ENCODE measurements around the gene ARF3.

The ARF3 gene

DNA sequence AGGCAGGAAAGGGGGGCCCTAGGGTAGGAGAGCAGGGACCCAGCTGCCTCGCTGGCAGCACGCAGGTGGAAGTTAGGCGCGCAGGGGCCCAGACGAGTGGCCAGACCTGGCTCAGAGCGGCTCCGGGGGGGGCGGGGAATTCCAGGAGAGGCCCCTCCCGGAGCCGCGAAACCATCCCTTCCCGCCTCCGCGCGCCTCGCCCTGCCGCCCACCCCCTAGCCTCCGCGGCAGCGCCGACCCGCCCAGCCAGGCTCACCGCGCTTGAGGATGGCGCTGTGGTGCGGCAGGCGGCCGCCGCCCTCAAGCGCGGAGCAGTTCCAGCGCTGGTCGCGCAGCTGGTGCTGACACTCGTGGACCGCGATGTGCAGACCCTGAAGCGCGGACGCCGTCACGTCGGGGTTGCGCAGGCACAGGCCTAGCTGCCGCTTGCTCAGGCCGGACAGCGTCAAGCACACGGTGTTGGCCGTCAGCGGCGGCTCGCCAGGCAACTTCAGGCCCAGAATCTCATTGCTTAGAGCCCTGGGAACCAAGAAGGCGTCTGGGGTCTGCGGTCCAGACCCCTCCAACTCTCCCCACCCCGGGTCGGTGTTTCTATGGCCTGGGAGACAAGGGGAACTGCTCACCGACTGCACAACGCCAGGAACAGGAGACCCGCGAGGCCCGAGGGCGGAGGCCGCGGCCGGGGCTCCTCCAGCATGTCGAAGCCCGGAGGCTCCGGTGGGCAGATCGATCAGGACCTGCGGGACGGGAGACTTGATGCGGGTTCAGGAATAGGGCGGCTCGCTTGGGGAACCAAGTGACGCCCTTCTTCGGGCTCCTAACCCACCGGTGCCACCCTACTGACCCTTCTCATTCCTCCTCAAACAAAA, 12.8 kb upstream of the ARF3 start:
- in situ Hi-C loops (cut with HindIII; ENCODE audit: low pct_ligation_motif_present, low pct_unique_long_range_greater_than_20kb, low sequenced_read_pairs) = no loop called here
- no peak for DNase-seq

DNA sequence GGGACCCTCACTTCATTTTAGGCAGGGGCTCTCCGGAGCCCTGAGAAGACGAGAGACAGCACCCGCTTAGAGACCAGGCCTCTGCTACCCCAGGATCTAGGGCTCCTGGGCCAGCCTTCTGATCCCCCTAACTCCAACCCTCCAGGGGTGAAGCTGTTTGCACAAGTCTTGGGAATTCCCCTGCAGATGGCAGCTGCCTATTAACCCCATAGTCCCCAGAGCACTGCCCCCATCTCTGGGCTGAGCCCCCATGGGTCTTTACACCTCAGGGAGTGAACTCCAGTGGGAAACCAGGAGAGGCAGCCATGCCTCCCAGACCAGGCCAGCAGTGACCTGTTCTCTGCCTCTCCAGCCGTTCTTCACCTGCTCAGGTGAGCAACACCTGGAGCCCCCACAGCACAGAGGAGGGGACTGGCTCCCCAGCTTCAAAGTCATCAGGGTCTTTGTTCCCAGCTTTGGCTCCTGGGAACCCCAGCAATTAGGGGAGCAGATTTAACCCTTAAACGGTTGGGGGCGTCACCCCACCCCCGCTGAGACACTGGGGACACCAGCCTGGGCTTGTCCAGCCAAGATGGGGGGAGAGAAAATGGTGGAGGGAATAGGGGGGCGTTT, 12.0 kb upstream of the ARF3 start:
- DNase-seq = no peak
- in situ Hi-C loops (cut with HindIII; ENCODE audit: low pct_ligation_motif_present, low pct_unique_long_range_greater_than_20kb, low sequenced_read_pairs) = no loop called here

DNA sequence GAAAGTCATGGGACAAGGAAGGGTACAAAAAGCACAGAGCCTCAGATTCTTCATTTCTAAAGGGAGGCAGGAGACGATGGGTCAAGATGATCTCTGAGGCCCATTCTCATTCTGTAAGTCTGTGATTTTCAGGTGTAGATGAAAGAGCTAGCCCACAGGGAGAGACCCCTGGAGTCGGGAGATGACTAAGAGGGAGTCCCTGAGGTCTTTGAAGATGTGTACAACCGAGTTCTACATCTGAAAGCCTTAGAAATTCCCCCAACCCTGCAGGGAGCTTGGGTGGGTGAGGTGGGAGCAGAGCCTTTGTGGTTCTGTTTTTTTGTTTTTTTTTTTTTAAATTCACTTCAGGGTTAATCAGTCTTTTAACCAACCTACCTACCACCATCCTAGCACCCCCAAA, 11.2 kb upstream of the ARF3 start:
- in situ Hi-C loops (cut with HindIII; ENCODE audit: low pct_ligation_motif_present, low pct_unique_long_range_greater_than_20kb, low sequenced_read_pairs) = no loop called here
- DNase-seq = no peak

DNA sequence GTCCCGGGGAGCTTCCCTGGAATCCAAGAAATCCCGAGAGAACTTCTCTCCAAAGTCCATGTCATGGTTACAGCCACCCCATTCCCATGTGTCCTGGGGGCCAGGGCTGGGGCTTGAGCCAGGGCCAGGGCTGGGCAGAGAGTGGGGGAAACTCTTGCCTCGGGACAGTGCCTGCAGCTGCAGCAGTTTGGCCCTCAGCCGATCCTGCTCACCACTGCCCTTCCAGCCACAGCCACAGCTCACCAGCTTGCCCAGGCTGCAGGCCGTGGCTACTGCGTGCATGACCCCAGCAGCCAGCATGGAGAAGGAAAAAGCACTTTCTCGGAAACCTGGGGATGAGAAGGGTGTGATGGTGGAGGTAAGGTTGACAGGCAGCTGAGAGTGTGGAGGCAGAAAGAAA, 10.7 kb upstream of the ARF3 start:
- in situ Hi-C loops (cut with HindIII; ENCODE audit: low pct_ligation_motif_present, low pct_unique_long_range_greater_than_20kb, low sequenced_read_pairs) = no loop called here
- no peak for DNase-seq

DNA sequence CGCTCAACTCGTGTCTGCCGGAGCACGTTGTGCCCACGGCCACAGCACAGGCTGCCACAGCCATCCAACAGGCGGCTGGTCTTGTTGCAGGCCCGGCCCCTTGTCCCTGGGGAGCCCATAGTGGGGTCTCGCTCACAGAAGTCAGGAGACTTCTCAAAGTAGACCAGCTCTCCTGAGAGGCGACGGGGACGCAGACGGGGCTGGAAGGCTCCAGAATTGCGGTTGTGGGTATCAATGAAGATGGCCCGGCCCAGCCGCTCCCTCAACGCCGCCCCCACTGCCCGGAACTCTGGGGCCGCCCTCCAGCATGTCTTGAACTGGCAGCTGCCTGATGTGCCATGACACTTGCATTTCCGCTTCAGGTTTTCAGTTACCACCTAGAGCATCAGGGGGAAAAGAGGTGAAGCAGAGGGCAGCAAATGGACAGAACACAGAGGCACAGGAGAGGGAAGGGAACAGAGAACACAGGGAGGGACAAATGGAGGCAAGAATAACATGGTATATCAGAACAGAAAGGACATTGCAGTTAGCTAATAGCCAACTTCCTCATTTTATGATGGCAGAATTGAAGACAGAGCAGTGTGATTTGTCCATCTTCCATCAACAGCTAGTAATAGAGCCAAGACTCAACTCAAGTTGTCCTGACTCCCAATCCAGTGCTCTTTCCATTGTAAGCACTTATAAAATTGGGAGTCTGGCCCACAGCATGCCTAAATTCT, 9.0 kb upstream of the ARF3 start:
- in situ Hi-C loops (cut with HindIII; ENCODE audit: low pct_ligation_motif_present, low pct_unique_long_range_greater_than_20kb, low sequenced_read_pairs) = no loop called here
- DNase-seq = no peak

DNA sequence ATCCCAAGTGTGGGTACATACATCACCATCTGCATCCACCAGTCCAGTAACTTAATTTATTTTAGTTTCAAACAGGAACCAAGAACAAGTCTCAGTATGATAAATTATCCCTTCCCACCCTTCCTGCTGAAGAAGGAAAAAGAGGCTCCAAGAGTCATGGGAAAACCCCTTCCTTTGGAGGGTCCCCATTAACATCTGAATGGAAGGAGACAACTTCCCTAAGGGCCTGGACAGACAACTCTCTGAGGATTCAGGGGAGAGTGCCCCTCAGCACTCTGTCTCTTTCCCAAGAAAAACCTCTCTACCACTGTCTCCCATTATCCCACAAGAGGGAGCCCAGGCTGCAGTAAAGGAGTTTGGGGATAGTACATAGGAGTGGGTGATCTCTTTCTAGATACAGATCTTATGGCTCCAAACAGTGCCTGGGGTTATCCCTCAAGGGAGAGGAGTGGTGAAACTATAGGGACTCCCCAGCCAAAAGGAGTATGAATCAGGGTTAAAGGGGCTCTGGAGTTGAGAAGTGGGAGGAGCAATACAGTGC, 8.1 kb upstream of the ARF3 start:
- in situ Hi-C loops (cut with HindIII; ENCODE audit: low pct_ligation_motif_present, low pct_unique_long_range_greater_than_20kb, low sequenced_read_pairs) = no loop called here
- DNase-seq = peak; percentile 46

DNA sequence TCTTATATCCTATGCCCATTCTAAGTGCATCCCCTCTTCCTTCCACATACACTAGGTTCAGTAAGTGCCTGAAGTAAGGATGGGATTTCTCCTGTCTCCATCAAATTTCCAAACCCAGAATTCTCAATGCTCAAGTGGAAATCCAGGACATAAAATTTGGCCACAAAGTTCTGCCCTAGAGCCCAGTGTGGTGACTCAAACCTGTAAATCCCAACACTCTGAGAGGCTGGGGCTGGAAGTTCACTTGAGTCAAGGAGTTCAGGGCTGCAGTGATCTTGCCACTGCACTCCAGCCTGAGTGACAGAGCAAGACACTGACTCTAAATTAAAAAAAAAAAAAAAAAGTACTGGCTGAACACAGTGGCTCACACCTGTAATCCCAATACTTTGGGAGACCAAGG, 4.5 kb upstream of the ARF3 start:
- no peak for DNase-seq
- in situ Hi-C loops (cut with HindIII; ENCODE audit: low pct_ligation_motif_present, low pct_unique_long_range_greater_than_20kb, low sequenced_read_pairs) = no loop called here

DNA sequence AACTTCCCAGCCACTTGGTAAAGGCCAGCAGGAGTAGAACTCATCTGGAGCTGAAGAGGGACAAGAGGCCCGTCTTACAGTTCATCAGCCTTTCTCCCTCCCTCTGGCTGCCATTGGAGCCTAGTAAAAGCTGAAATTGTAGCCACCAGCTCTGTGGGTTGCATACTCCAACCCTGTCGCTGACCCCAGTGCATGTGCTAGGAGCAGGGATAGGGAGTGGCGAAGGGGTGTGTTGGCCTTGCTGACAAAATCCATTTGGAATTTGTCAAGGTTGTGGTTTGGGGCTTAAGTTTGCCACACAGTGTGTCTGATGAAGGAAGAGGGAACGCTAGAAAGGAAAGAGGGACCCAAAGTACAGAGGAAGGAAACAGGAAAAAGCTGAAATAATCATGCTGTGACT, 4.0 kb upstream of the ARF3 start:
- in situ Hi-C loops (cut with HindIII; ENCODE audit: low pct_ligation_motif_present, low pct_unique_long_range_greater_than_20kb, low sequenced_read_pairs) = no loop called here
- DNase-seq = no peak

DNA sequence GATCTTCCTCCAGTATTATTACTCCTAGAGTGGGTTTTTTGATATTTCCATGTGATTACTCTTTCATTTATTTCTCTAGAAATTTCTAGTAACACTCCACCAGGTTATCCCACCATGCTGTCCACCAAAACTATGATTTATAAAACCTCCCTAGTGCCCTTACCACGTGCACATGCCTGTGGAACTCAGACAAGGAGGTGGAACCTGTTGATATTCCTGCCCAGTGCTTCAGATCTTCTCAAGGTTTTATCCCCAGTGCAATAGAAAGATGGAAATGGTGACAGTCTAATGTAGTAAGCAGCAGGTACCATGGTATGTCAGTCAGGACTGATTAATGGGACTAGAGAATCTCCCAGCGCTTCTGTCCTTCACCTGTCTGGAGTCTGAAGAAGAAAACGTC, 3.5 kb upstream of the ARF3 start:
- in situ Hi-C loops (cut with HindIII; ENCODE audit: low pct_ligation_motif_present, low pct_unique_long_range_greater_than_20kb, low sequenced_read_pairs) = no loop called here
- no peak for DNase-seq

DNA sequence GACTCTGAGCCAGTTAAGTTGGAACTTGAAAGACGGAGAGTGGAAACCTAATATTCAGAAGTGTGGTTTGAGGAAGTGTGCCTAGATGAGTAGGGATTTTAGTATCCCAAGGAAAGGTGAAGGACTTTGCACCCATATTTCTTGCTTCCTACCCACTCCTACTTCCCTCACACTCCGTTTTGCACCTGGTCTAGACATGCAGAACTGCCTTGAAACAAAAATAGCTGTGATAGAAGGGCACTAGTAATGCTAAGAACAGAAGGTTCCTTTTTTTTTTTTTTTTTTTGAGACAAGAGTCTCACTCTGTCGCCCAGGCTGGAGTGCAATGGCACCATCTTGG, 732 bp upstream of the ARF3 start:
- in situ Hi-C loops (cut with HindIII; ENCODE audit: low pct_ligation_motif_present, low pct_unique_long_range_greater_than_20kb, low sequenced_read_pairs) = no loop called here

DNA sequence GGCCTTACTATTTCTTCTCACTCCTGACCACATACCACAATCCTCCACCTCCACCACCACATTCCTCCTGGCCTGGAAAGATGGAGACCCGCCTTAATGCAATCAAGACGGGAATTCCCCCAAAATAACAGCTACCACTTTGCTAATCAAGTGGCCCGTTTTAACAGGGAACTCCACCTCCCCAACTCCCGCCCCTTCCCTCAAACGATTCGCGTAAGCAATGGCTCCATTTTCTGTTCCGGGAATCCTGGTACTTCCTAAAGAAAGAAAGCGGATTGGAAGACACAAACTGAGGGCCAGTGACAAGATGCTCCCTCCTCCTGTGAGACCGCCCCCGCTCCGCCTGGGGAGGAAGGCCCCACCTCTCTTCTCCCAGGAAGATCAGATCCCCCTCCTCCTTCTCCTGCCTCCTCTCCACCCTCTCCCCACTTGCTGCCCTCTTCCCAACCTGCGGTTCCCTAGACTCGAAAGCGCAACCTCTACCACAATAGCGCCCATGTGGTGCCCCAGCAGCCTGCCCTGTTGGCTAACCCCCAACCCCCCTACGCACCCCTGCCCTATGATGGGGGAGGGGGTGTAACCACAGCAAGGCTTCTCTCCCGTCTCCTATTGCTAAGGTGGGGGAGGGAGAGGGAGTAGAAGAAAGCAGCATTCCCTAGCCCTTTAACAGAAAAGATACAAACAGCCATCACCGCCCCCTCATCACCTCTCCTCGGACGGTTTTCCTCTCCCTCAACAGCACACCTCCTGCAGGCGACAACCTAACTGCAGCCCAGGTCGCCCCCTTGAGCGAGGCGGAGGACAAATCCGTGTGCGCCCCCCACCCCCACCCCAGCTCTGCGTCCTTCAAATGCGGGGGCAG, 777 bp downstream of the ARF3 start:
- peak; percentile 100 for DNase-seq
- in situ Hi-C loops (cut with HindIII; ENCODE audit: low pct_ligation_motif_present, low pct_unique_long_range_greater_than_20kb, low sequenced_read_pairs) = no loop called here

More for the DNA sequence above, 732 bp upstream of the ARF3 start:
- no peak for DNase-seq

DNA sequence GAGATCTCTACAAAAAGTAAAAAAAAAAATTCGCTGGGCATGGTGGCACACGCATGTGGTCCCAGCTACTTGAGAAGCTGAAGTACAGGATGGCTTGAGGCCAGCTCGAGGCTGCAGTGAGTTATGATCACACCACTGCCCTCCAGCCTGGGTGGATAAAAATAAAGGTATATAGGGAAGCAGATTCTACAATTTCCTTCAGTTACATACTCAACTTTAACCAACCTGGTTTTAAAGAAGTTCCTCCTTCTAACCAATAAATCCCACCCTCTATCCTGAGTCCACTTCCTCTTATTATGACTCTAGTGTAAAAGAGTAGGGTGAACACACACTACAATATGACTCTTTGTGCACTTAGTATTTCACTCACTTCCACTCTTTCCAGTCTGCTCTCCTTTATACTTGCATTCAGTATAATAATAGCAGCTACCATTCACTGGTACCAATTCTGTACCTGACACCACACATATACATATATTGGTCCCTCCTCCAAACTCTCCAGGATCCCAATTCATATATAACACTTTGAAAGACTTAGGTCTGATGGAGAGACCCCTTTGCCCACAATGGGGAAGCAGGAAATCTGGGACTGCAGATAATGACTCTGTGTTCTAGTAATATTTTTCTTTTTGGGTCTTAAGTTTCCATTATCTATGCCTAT, 2.3 kb downstream of the ARF3 start:
- no peak for DNase-seq
- in situ Hi-C loops (cut with HindIII; ENCODE audit: low pct_ligation_motif_present, low pct_unique_long_range_greater_than_20kb, low sequenced_read_pairs) = no loop called here

DNA sequence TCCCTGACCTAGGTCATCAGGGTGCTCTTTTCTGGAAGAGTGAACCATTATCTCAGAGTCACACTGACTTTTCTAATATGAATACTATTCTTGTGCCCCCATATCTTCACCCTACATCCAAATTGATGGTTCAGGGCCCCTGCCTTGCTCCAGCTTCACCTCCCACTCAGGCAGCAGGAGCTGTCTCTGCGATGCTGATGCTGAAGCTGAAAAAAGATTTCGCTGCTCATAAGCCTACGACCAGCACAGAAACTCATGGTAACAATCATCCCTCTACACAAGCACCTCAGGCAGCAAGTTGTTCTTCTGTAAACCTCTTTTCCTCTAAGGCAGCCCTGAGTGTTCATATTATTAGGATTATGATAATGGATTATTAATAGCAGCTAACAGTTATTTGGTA, 3.2 kb downstream of the ARF3 start:
- in situ Hi-C loops (cut with HindIII; ENCODE audit: low pct_ligation_motif_present, low pct_unique_long_range_greater_than_20kb, low sequenced_read_pairs) = no loop called here
- no peak for DNase-seq

DNA sequence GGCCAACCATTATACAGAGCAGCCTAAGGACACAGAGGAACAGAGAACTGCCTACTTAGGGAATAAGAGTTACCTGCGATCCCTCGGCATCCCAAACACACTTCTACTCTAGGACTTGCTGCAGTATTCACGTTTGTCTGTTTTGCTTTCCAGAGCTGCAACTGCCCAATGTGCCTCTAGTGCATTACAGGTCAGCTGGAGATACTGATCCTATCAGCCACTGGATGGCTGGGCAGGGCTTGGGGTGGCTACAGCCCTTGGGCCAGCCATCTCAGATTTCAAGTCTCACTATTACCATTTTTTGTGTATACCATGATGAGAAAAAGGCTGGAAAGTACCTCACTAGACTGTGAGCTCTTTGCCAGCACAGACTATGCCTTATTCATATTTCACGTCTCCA, 4.6 kb downstream of the ARF3 start:
- in situ Hi-C loops (cut with HindIII; ENCODE audit: low pct_ligation_motif_present, low pct_unique_long_range_greater_than_20kb, low sequenced_read_pairs) = no loop called here
- no peak for DNase-seq

DNA sequence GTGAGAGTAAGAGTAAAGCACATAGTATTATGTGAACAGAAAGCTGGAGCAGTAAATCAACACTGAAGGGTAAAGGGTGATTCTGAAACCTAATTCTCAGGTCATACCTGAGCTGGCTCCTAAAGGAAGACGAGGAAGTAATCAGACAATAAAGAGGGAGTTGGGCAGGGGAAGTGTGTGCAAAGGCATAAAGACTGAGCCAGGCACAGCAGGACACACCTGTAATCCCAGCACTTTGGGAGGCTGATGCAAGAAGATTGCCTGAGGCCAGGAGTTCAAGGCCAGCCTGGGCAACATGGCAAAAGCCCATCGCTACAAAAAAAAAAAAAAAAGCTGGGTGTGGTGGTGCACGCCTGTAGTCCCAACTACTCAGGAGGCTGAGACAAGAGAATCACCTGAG, 9.6 kb downstream of the ARF3 start:
- no peak for DNase-seq
- in situ Hi-C loops (cut with HindIII; ENCODE audit: low pct_ligation_motif_present, low pct_unique_long_range_greater_than_20kb, low sequenced_read_pairs) = no loop called here

DNA sequence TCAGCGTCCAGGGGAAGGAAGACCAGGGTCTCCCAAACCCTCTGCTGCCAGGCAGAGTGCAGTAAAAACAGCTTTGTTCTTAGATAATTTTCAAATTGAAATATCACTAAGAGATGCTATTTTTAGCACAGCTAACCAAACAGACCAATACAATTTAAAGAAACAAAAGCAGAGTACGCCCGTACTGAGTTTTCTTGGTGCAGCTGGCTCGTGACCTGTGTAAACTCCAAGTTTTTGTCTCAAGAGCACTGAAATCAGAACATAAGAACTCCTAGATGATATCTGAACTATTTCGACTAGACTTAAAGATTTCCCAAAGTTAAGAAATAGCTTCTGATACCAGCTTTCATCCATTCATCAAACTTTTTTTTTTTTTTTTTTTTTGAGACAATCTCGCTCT, 10.3 kb downstream of the ARF3 start:
- DNase-seq = no peak
- in situ Hi-C loops (cut with HindIII; ENCODE audit: low pct_ligation_motif_present, low pct_unique_long_range_greater_than_20kb, low sequenced_read_pairs) = no loop called here

DNA sequence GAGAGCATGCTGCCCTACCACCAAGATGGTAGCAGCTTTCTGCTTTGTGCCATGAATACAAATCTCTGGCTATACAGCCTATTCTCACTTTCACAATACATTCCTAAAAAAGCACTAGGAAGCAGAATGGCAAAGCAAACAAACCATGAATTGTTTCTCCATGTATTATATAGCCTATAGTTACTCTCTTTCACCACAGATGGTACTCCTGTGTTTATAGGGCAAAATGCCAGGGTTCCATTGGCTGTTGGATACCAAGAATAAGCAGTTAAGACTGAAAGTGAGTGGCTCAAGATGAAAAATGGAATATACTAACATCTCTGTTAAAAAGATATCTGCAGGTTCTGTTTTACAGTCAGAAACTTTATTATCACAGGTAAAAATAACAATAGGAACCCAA, 11.1 kb downstream of the ARF3 start:
- in situ Hi-C loops (cut with HindIII; ENCODE audit: low pct_ligation_motif_present, low pct_unique_long_range_greater_than_20kb, low sequenced_read_pairs) = no loop called here
- DNase-seq = no peak

DNA sequence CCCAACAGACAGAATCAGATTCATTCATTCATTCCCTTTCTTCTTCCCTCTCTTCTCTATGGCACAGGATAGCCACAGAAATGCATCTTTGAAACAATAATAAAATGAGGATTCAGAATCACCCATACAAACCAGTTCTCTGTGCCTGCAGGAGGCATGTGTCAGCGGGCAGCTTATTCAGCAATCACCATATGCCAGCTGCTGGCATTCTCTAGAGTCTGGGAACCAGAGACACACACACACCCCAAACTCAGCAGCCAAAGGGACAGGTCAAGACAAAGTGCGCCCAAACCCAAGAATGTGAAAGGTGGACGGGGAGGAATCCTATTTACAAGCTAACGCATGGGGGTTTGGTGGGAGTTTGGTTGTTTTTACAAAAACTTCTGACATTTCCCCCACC, 14.1 kb downstream of the ARF3 start:
- in situ Hi-C loops (cut with HindIII; ENCODE audit: low pct_ligation_motif_present, low pct_unique_long_range_greater_than_20kb, low sequenced_read_pairs) = no loop called here

More for the DNA sequence above, 14.1 kb downstream of the ARF3 start:
- no peak for DNase-seq
